Bronchial epithelial cell (primary cell): ENCODE data around the gene HSD17B8. TPM values are rescaled to one million over a fixed set of nuclear protein-coding genes. Genes with fewer than 3 reads are reported as not detected.

Experiments used
- DNase-seq: peaks from one replicate; pipeline ENCODE4 v3.0.0-alpha.2; 2010; ENCODE audit warnings: low read depth
- FAIRE-seq: peaks from 2 replicates; lab custom pipeline; 2011; peaks lifted over from hg19 to GRCh38; lab: Jason Lieb, UNC
- H3K27me3 ChIP-seq: 2 replicates; pipeline ENCODE4 v1.5.1; 2011; ENCODE audit warnings: low read length; ENCODE audit not compliant: control insufficient read depth, insufficient read depth
- H3K36me3 ChIP-seq: 2 replicates; pipeline ENCODE4 v1.5.1; 2011; ENCODE audit warnings: low read length; ENCODE audit not compliant: control insufficient read depth, insufficient read depth
- H3K4me3 ChIP-seq: 2 replicates; pipeline ENCODE4 v1.5.1; 2011; ENCODE audit warnings: mild to moderate bottlenecking, low read depth, low read length, control low read depth
- CTCF ChIP-seq: IDR thresholded peaks from 2 replicates; pipeline ENCODE4 v1.5.1; 2011; ENCODE audit warnings: mild to moderate bottlenecking, moderate library complexity, low read length, control low read depth, inconsistent platforms; ENCODE audit not compliant: insufficient read depth, severe bottlenecking
- total RNA-seq: library from RNA; depleted of rRNA; stranded (reverse); fragments of >200 nt; gene quantifications from 2 replicates; pipeline ENCODE4 v1.2.1, GENCODE V29; 2014

The HSD17B8 gene
- total RNA-seq, 1 donor from 2014 or later = 59.8 TPM

DNA sequence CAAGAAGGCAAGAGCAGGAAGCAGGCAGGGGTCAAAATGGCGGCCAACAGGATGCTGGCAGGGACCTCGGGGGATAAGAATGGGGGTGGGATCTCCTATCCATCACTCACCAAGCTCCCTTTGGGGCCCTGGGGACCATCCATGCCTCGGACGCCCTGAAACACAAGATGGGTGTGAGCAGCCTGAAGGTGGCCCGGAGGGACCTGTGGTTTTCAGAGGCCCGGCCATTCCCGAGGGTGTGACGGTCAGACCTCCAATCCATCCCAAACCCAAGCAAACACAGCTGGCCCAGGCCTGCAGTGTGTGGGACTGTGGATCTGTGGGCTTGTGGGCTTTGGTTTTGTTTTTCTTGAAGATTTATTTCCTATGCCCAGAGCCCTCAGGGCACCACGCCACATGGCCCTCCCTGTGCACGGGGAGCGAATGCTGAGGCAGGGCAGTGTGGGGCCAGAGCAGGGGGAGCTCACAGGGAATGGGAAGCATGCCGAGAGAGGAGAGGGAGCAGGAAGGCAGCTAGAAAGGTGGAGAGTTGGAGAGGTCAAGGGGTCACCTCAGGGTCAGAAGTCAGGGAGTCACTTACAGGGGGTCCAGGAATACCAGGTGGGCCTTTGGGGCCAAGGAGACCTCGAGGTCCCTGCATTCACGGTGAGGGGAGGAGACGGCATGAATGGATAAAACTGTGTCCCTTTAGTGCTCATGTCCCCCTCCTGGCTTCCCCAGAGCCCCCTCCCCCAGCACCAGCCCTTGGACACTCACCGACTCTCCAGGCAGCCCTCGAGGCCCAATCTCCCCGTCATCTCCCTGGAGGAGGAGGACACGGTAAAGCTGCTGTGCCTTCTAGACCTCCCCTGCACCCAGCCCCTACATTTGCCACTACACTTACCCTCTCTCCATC lies 26.7 kb upstream of the HSD17B8 start:
- no peak for DNase-seq

GRCh38 chr6:33178755-33179475 lies 25.5 kb upstream of the HSD17B8 start:
- H3K27me3 ChIP-seq = no peaks in the 10 kb centered on the region
- no peak for FAIRE-seq
- no peak overlapping the region for H3K4me3 ChIP-seq
- no peak for TF ChIP-seq CTCF
- DNase-seq = no peak
- H3K36me3 ChIP-seq = no peaks in the 10 kb centered on the region

More for the DNA sequence above, 26.7 kb upstream of the HSD17B8 start:
- Histone ChIP-seq H3K4me3 (no peak overlapping the region), H3K36me3 (no peaks in the 10 kb centered on the region), H3K27me3 (no peaks in the 10 kb centered on the region)
- FAIRE-seq = no peak
- TF ChIP-seq CTCF = no peak

DNA sequence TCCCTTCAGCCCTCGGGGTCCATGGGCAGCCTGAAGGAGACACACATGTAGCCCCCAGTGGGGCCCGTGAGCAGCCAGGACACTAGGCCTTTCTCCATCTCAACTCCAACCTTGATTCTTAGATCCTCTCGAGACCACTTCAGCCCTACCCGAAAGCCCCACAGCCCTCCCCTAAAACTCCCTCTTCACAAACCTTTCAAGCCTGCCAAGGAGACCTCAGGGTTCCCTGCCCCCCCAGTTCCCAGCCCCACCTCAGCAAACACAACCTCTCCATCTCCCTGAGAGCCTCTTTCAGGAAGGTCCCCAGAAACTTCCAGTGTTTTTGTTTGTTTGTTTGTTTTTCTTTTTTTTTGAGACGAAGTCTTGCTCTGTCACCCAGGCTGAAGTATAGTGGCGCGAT lies 23.3 kb upstream of the HSD17B8 start:
- no peak overlapping the region for H3K4me3 ChIP-seq
- no peaks in the 10 kb centered on the region for H3K36me3 ChIP-seq
- DNase-seq (no peak), FAIRE-seq (no peak)
- TF ChIP-seq CTCF = no peak
- peaks cover 2% of the 10 kb centered on the region for H3K27me3 ChIP-seq

DNA sequence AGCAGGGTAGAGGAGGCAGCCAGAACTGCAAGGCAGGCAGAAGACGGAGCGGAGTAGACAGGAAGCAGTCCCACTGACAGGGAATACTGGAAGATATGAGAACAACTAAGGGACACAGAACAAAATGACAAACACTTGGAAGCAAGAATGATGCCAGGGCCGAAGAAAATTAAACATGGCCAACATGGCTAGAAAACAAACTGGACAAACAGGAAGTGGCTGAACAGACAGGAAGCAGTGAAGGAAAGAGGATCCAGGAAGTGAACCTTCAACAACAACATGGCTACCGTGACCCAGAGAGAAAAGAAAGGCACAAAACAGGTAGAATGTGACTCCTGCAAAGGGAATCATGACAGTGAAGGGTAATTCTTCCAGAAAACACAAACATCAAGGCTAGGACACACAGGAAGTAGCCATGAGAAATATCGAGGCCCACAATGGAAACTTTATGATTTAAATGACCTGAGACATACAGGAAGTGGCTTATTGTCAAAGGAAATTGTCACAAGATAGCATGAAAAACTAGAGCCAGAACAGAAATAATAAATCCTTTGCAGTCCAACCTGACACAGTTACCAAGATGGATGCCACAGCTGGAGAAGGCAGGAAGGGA lies 21.3 kb upstream of the HSD17B8 start:
- no peak for TF ChIP-seq CTCF
- Histone ChIP-seq H3K36me3 (no peaks in the 10 kb centered on the region), H3K27me3 (peaks cover 2% of the 10 kb centered on the region), H3K4me3 (no peak overlapping the region)
- DNase-seq (no peak), FAIRE-seq (no peak)

- Histone ChIP-seq H3K4me3 (no peak overlapping the region), H3K36me3 (no peaks in the 10 kb centered on the region), H3K27me3 (peaks cover 5% of the 10 kb centered on the region)
- TF ChIP-seq CTCF = no peak
- DNase-seq (no peak), FAIRE-seq (no peak)
Observed at GRCh38 chr6:33185190-33185589, 19.3 kb upstream of the HSD17B8 start.
